H1 (cell line): ENCODE results near the gene RER1. TPM values are rescaled to one million over a fixed set of nuclear protein-coding genes. Genes with fewer than 3 reads are reported as not detected.

Source experiments
- CTCF ChIA-PET: fragments of 300-600 bp; sonication (Branson Sonifier 250); formaldehyde crosslinking; loops from one replicate; lab custom pipeline; 2021; ENCODE audit not compliant: partially characterized antibody; lab: Charles Lee
- POLR2A ChIA-PET: fragments of 300-600 bp; sonication (Branson Sonifier 250); formaldehyde crosslinking; loops from one replicate; lab custom pipeline; 2021; ENCODE audit warnings: inconsistent platforms; ENCODE audit not compliant: partially characterized antibody; lab: Charles Lee
- DNase-seq, 2 experiments: peaks; one replicate each; pipeline versions ENCODE4 v3.0.0 to v3.0.0-alpha.2; 2010 to 2022; ENCODE audit warnings: low spot score in 2 of 2, low read depth in 1 of 2, mixed read lengths in 1 of 2
- FAIRE-seq: peaks from 2 replicates; lab custom pipeline; 2011; peaks lifted over from hg19 to GRCh38; lab: Jason Lieb, UNC
- H2AFZ ChIP-seq: 2 replicates; pipeline ENCODE4 v1.8.1; 2012; ENCODE audit warnings: low read length, inconsistent platforms
- H2AK5ac ChIP-seq: 2 replicates; pipeline ENCODE4 v1.6.1; 2013; ENCODE audit warnings: low read depth, low read length
- H2BK120ac ChIP-seq: replicated peaks from 2 replicates; pipeline ENCODE3; 2013; ENCODE audit warnings: low read depth, low read length, inconsistent platforms
- H2BK12ac ChIP-seq: 2 replicates; pipeline ENCODE4 v1.6.1; 2013; ENCODE audit warnings: low read depth, low read length
- H2BK15ac ChIP-seq: 2 replicates; pipeline ENCODE4 v1.6.1; 2013; ENCODE audit warnings: low read length
- H2BK20ac ChIP-seq: 2 replicates; pipeline ENCODE4 v1.6.1; 2013; ENCODE audit warnings: low read length
- H2BK5ac ChIP-seq: 2 replicates; pipeline ENCODE4 v1.6.1; 2013; ENCODE audit warnings: low read depth, low read length
- H3K14ac ChIP-seq: 2 replicates; pipeline ENCODE4 v1.6.1; 2013; ENCODE audit warnings: inconsistent platforms; ENCODE audit not compliant: insufficient read length
- H3K18ac ChIP-seq: 2 replicates; pipeline ENCODE4 v1.6.1; 2013; ENCODE audit warnings: low read length; ENCODE audit errors: extremely low read depth
- H3K23ac ChIP-seq: 2 replicates; pipeline ENCODE4 v1.6.1; 2013; ENCODE audit warnings: inconsistent platforms; ENCODE audit not compliant: insufficient read length
- H3K23me2 ChIP-seq: 2 replicates; pipeline ENCODE4 v1.6.1; 2013; ENCODE audit warnings: low read depth, low read length
- H3K27ac ChIP-seq: 2 replicates; pipeline ENCODE4 v1.6.1; 2011; ENCODE audit warnings: low read depth, low read length, inconsistent platforms
- H3K27me3 ChIP-seq, 4 experiments: replicated peaks in 1 of 4; 1 replicate in 1 of 4; 2 replicates in 3 of 4; pipeline versions ENCODE4 v1.6.1 to v1.8.1; 2011 to 2013; ENCODE audit warnings: low read length in 3 of 4, mild to moderate bottlenecking in 3 of 4, inconsistent platforms in 2 of 4, mixed read lengths in 2 of 4, moderate library complexity in 1 of 4; ENCODE audit not compliant: control insufficient read depth in 3 of 4, insufficient read depth in 3 of 4; ENCODE audit errors: extremely low read depth in 1 of 4
- H3K36me3 ChIP-seq, 4 experiments: 2 replicates each; pipeline versions ENCODE4 v1.6.1 to v1.8.1; 2011 to 2013; ENCODE audit warnings: mild to moderate bottlenecking in 4 of 4, low read length in 3 of 4, moderate library complexity in 2 of 4, control low read depth in 1 of 4, inconsistent platforms in 1 of 4; ENCODE audit not compliant: insufficient read depth in 4 of 4, control insufficient read depth in 2 of 4
- H3K4ac ChIP-seq: replicated peaks from 2 replicates; pipeline ENCODE3; 2013; ENCODE audit warnings: low read length, low read depth, mixed read lengths, inconsistent platforms; ENCODE audit not compliant: insufficient read length
- H3K4me1 ChIP-seq, 4 experiments: replicated peaks in 1 of 4; 1 replicate in 1 of 4; 2 replicates in 3 of 4; pipeline versions ENCODE4 v1.6.1 to v1.8.1; 2011 to 2013; ENCODE audit warnings: low read length in 3 of 4, inconsistent platforms in 2 of 4, mixed read lengths in 1 of 4; ENCODE audit not compliant: insufficient read depth in 4 of 4, control insufficient read depth in 3 of 4
- H3K4me2 ChIP-seq, 2 experiments: 2 replicates each; pipeline versions ENCODE4 v1.6.1 to v1.8.1; 2011 to 2013; ENCODE audit warnings: low read depth in 2 of 2, low read length in 2 of 2, control low read depth in 1 of 2, inconsistent platforms in 1 of 2, mild to moderate bottlenecking in 1 of 2; ENCODE audit not compliant: insufficient read depth in 1 of 2
- H3K4me3 ChIP-seq, 4 experiments: fragments of 200-600, 300-600 bp in 1 of 4; sonication (generic), shearing (Covaris generic), sonication (Bioruptor Twin) in 1 of 4; 2 replicates each; pipeline versions ENCODE4 v1.5.1 to v1.8.1; 2011 to 2016; ENCODE audit warnings: low read length in 4 of 4, low read depth in 3 of 4, control low read depth in 2 of 4, inconsistent platforms in 2 of 4, mild to moderate bottlenecking in 2 of 4, mixed read lengths in 1 of 4, moderate library complexity in 1 of 4; ENCODE audit not compliant: insufficient read depth in 2 of 4; ENCODE audit errors: extremely low read depth in 1 of 4
- H3K56ac ChIP-seq: replicated peaks from 2 replicates; pipeline ENCODE3; 2013; ENCODE audit warnings: low read depth, mild to moderate bottlenecking, mixed read lengths, low read length, inconsistent platforms; ENCODE audit not compliant: insufficient read length
- H3K79me1 ChIP-seq: 2 replicates; pipeline ENCODE4 v1.6.1; 2013; ENCODE audit warnings: low read depth, low read length, control low read depth
- H3K79me2 ChIP-seq, 2 experiments: 2 replicates each; pipeline versions ENCODE4 v1.6.1 to v1.8.1; 2012 to 2013; ENCODE audit warnings: low read length in 2 of 2, mild to moderate bottlenecking in 2 of 2, inconsistent platforms in 1 of 2; ENCODE audit not compliant: insufficient read depth in 2 of 2, control insufficient read depth in 1 of 2
- H3K9ac ChIP-seq, 4 experiments: replicated peaks in 1 of 4; 1 replicate in 1 of 4; 2 replicates in 3 of 4; pipeline versions ENCODE4 v1.6.1 to v1.8.1; 2011 to 2013; ENCODE audit warnings: low read depth in 3 of 4, low read length in 3 of 4, control low read depth in 2 of 4, mild to moderate bottlenecking in 2 of 4, moderate library complexity in 2 of 4, inconsistent platforms in 1 of 4; ENCODE audit errors: extremely low read depth in 1 of 4
- H3K9me3 ChIP-seq, 2 experiments: 2 replicates each; pipeline versions ENCODE4 v1.6.1 to v1.8.1; 2012 to 2013; ENCODE audit warnings: mild to moderate bottlenecking in 2 of 2, moderate library complexity in 2 of 2, control low read depth in 1 of 2, inconsistent platforms in 1 of 2, low read depth in 1 of 2, low read length in 1 of 2, mixed read lengths in 1 of 2; ENCODE audit not compliant: insufficient read depth in 2 of 2
- H4K20me1 ChIP-seq, 2 experiments: replicated peaks in 1 of 2; 2 replicates each; pipeline versions ENCODE3 to v1.8.1; 2011 to 2013; ENCODE audit warnings: inconsistent platforms in 2 of 2, low read length in 2 of 2, mild to moderate bottlenecking in 1 of 2; ENCODE audit not compliant: insufficient read depth in 2 of 2, control insufficient read depth in 1 of 2
- H4K5ac ChIP-seq: 2 replicates; pipeline ENCODE4 v1.6.1; 2013; ENCODE audit warnings: low read length, low read depth, mixed read lengths, inconsistent platforms; ENCODE audit not compliant: insufficient read length
- H4K8ac ChIP-seq: 2 replicates; pipeline ENCODE4 v1.8.0; 2013; ENCODE audit warnings: mild to moderate bottlenecking, moderate library complexity, low read length, inconsistent platforms; ENCODE audit not compliant: insufficient read depth; ENCODE audit errors: extremely low read depth
- H4K91ac ChIP-seq: replicated peaks from 2 replicates; pipeline ENCODE3; 2013; ENCODE audit warnings: low read length, mixed read lengths, inconsistent platforms; ENCODE audit not compliant: insufficient read length
- CBX8 ChIP-seq: fragments of 300-800, 300-1000 bp; sonication (generic); IDR thresholded peaks from 2 replicates; pipeline ENCODE4 v1.7.1; 2016; ENCODE audit warnings: low read depth, low read length, borderline replicate concordance
- CEBPB ChIP-seq: IDR thresholded peaks from 2 replicates; pipeline ENCODE4 v1.6.1; 2012; ENCODE audit warnings: low read depth, low read length
- CHD1 ChIP-seq: IDR thresholded peaks from 2 replicates; pipeline ENCODE4 v1.6.1; 2012; ENCODE audit warnings: low read depth, low read length, improper control_type of control experiment
- GABPA ChIP-seq: IDR thresholded peaks from 2 replicates; pipeline ENCODE4 v1.6.1; 2011; ENCODE audit warnings: mild to moderate bottlenecking, low read length, moderate library complexity, borderline replicate concordance; ENCODE audit not compliant: insufficient read depth
- HDAC2 ChIP-seq, 2 experiments: fragments of 300-600 bp in 1 of 2; sonication (generic) in 1 of 2; IDR thresholded peaks; 2 replicates each; pipeline ENCODE4 v1.6.1; 2011 to 2012; ENCODE audit warnings: low read depth in 2 of 2, low read length in 2 of 2, mild to moderate bottlenecking in 2 of 2, moderate library complexity in 2 of 2, borderline replicate concordance in 1 of 2, inconsistent platforms in 1 of 2
- POLR2A ChIP-seq, 2 experiments: IDR thresholded peaks; 1 replicate in 1 of 2; 2 replicates in 1 of 2; pipeline ENCODE4 v1.6.1; 2011; ENCODE audit warnings: low read depth in 2 of 2, low read length in 2 of 2, mild to moderate bottlenecking in 2 of 2; ENCODE audit errors: control extremely low read depth in 1 of 2
- POU5F1 ChIP-seq: IDR thresholded peaks from 2 replicates; pipeline ENCODE4 v1.6.1; 2011; ENCODE audit warnings: low read depth, mild to moderate bottlenecking, low read length, moderate library complexity
- RAD21 ChIP-seq, 2 experiments: IDR thresholded peaks in 1 of 2; conservative IDR thresholded peaks in 1 of 2; 2 replicates each; pipeline ENCODE4 v1.6.1; 2011; ENCODE audit warnings: low read depth in 2 of 2, low read length in 2 of 2, improper control_type of control experiment in 1 of 2, inconsistent platforms in 1 of 2, mild to moderate bottlenecking in 1 of 2, moderate library complexity in 1 of 2
- RBBP5 ChIP-seq: IDR thresholded peaks from 2 replicates; pipeline ENCODE4 v1.7.1; 2012; ENCODE audit warnings: low read depth, mild to moderate bottlenecking, inconsistent platforms, low read length, moderate library complexity, borderline replicate concordance
- RFX5 ChIP-seq: IDR thresholded peaks from 2 replicates; pipeline ENCODE4 v1.6.1; 2011; ENCODE audit warnings: low read depth, low read length, improper control_type of control experiment, borderline replicate concordance
- RXRA ChIP-seq: IDR thresholded peaks from 2 replicates; pipeline ENCODE4 v1.6.1; 2011; ENCODE audit warnings: low read depth, mild to moderate bottlenecking, low read length, moderate library complexity; ENCODE audit not compliant: insufficient read depth
- SP1 ChIP-seq: IDR thresholded peaks from 2 replicates; pipeline ENCODE4 v1.6.1; 2011; ENCODE audit warnings: low read depth, low read length
- SP2 ChIP-seq: IDR thresholded peaks from 2 replicates; pipeline ENCODE4 v1.6.1; 2012; ENCODE audit warnings: mild to moderate bottlenecking, low read length, inconsistent platforms
- SP4 ChIP-seq: IDR thresholded peaks from 2 replicates; pipeline ENCODE4 v1.6.1; 2012; ENCODE audit warnings: low read length, inconsistent platforms
- TEAD4 ChIP-seq: IDR thresholded peaks from 2 replicates; pipeline ENCODE4 v1.6.1; 2012; ENCODE audit warnings: low read depth, low read length, inconsistent platforms, mixed read lengths
- WGBS, 2 experiments: shearing (Covaris generic) in 1 of 2; methylation state at CpG; one replicate each; pipeline versions ENCODE4 v1.1.6 to v1.1.7; 2013 to 2015; ENCODE audit warnings: low lambda C conversion rate in 2 of 2, mixed read lengths in 2 of 2, inconsistent platforms in 1 of 2, low coverage in 1 of 2, missing lambda C conversion rate in 1 of 2; ENCODE audit not compliant: insufficient replicate concordance in 2 of 2, insufficient coverage in 1 of 2, insufficient read length in 1 of 2; ENCODE audit errors: extremely low coverage in 1 of 2, missing lambda C conversion rate in 1 of 2; 5-methylcytosine and 5-hydroxymethylcytosine counted together
- polyA plus RNA-seq, 7 experiments: library from polyadenylated mRNA; depleted of rRNA in 3 of 7; stranded (reverse) in 5 of 7; unstranded in 2 of 7; fragments of >200 nt in 5 of 7; fragments of 200-250 nt in 2 of 7; gene quantifications; 1 replicate in 5 of 7; 2 replicates in 1 of 7; 4 replicates in 1 of 7; pipeline versions ENCODE4 v1.2.1 to v1.2.3, GENCODE V29; 2011 to 2013; ENCODE audit warnings: missing spikeins in 2 of 7, mixed read lengths in 2 of 7
- total RNA-seq: library from RNA; stranded (reverse); fragmentation: NEBNext Ultra II Directional; extraction: Animal tissue kit (Norgen Biotek cat#: 25700); gene quantifications from 2 replicates; pipeline ENCODE4 v1.2.1, GENCODE V29; 2021

The RER1 gene
- total and polyA plus RNA-seq, 2 of the 8 experiments (the other 6 are each of a cell fraction or from before 2014, with no cell fraction given): 102 to 134 TPM

GRCh38 chr1:2383576-2383975 is 8.1 kb upstream of the RER1 start:
- Histone ChIP-seq H3K18ac (no peak overlapping the region), H3K27ac (no peak overlapping the region), H2BK120ac (no peak overlapping the region), H4K5ac (no peak overlapping the region), H2BK5ac (no peak overlapping the region), H3K79me2 (no peaks in the 10 kb centered on the region), H3K14ac (no peak overlapping the region), H3K36me3 (no peaks in the 10 kb centered on the region; a peak in 1 of 8 replicates), H3K23me2 (no peaks in the 10 kb centered on the region), H3K4me3 (no peak overlapping the region), H4K20me1 (peaks cover 0 to 1% of the 10 kb centered on the region in 2 experiments), H3K9me3 (no peaks in the 10 kb centered on the region), H4K8ac (no peak overlapping the region), H2AK5ac (no peak overlapping the region), H2BK15ac (no peak overlapping the region; the same call in 1 of the 2 replicates), H2BK20ac (no peak overlapping the region), H2AFZ (no peak overlapping the region), H3K9ac (no peak overlapping the region), H3K27me3 (no peaks in the 10 kb centered on the region), H3K4me2 (no peak overlapping the region), H3K23ac (no peak overlapping the region), H3K4me1 (peaks cover 0 to 2% (median under 1%) of the 10 kb centered on the region in 4 experiments; a peak in 3 of 7 replicates), H3K56ac (no peak overlapping the region), H2BK12ac (no peak overlapping the region), H3K4ac (no peak overlapping the region), H3K79me1 (no peaks in the 10 kb centered on the region), H4K91ac (no peak overlapping the region)
- ChIA-PET POLR2A (interaction anchor here (0.6 to 2.9 kb wide), 5 partner anchors 20 to 178 kb away, joined by 3 to 13 read pairs (median 3); no protein-coding TSS in a partner anchor), CTCF (interaction anchor here (0.7 to 5.5 kb wide), 8 partner anchors 10 to 1070 kb away, joined by 3 to 154 read pairs (median 4); partner anchors contain the start of gene FAAP20)
- 89% methylated on average over 14 of the region's 14 CpGs; no CpG with 5 or more reads in 1 of the 2 experiments for WGBS, 2 experiments
- no peak for DNase-seq
- no peak for FAIRE-seq
- TF ChIP-seq GABPA (no peak), SP1 (no peak), SP2 (no peak), CBX8 (no peak), HDAC2 (IDR thresholded peaks at IDR 0.05; ENCODE audit: borderline replicate concordance in 1 of 2, low read depth in 2 of 2, low read length in 2 of 2) (no peak), RAD21 (IDR thresholded peaks at IDR 0.05 in 1 of 2, conservative IDR thresholded peaks at IDR 0.05 in 1 of 2; ENCODE audit: low read depth in 2 of 2, low read length in 2 of 2) (no peak), CHD1 (no peak), RFX5 (no peak), CEBPB (no peak), POU5F1 (no peak), POLR2A (IDR thresholded peaks at IDR 0.05; ENCODE audit: control extremely low read depth in 1 of 2, low read depth in 2 of 2, low read length in 2 of 2) (no peak), SP4 (no peak), TEAD4 (no peak), RBBP5 (no peak), RXRA (no peak)
